GM12878 (cell line): Measurements from ENCODE around the gene TCF20. TPM values are rescaled to one million over a fixed set of nuclear protein-coding genes. Genes with fewer than 3 reads are reported as not detected.

Source experiments
- ATAC-seq: fragments of 200-7000 bp; cut with Tn5 transposase; 3 replicates; pipeline ENCODE4 v1.9.1; 2020; ENCODE audit warnings: mild to moderate bottlenecking, moderate library complexity
- BruUV-seq: library from RNA; stranded (reverse); fragments of 400-500 nt; replicated peaks from 2 replicates; lab custom pipeline; 2021; lab: Mats Ljungman, UMichigan
- CTCF ChIA-PET: fragments of 300-600 bp; sonication (Branson Sonifier 250); formaldehyde crosslinking; extraction: SDS; loops from one replicate; lab custom pipeline; 2021; ENCODE audit warnings: inconsistent platforms; lab: Yijun Ruan, JAX
- POLR2A ChIA-PET: fragments of 350-600 bp; formaldehyde crosslinking; extraction: SDS; loops from one replicate; lab custom pipeline; 2021; ENCODE audit warnings: inconsistent platforms; lab: Charles Lee
- RAD21 ChIA-PET: fragments of 300-600 bp; sonication (Branson Sonifier 250); formaldehyde crosslinking; loops from one replicate; lab custom pipeline; 2023; ENCODE audit warnings: antibody characterized with exemption; ENCODE audit not compliant: unreplicated experiment; lab: Charles Lee
- SMC1A ChIA-PET: fragments of 300-600 bp; sonication (Branson Sonifier 250); formaldehyde crosslinking; loops from one replicate; lab custom pipeline; 2023; ENCODE audit not compliant: unreplicated experiment, uncharacterized antibody; lab: Charles Lee
- DNase-seq: peaks from one replicate; pipeline ENCODE4 v3.0.0-alpha.2; 2011; ENCODE audit warnings: low read depth, low spot score
- FAIRE-seq: peaks from 3 replicates; lab custom pipeline; 2011; peaks lifted over from hg19 to GRCh38; lab: Jason Lieb, UNC
- H2AFZ ChIP-seq: 2 replicates; pipeline ENCODE4 v1.6.0; 2011; ENCODE audit warnings: low read depth, low read length, control low read depth; ENCODE audit not compliant: control insufficient read depth
- H3K27ac ChIP-seq: 2 replicates; pipeline ENCODE4 v1.5.1; 2011; ENCODE audit warnings: control low read depth; ENCODE audit not compliant: control insufficient read depth, insufficient read depth
- H3K27me3 ChIP-seq, 2 experiments: replicated peaks in 1 of 2; 2 replicates each; pipeline versions ENCODE4 v1.6.0 to v1.6.1; 2011; ENCODE audit warnings: low read length in 1 of 2; ENCODE audit not compliant: control insufficient read depth in 2 of 2, insufficient read depth in 2 of 2
- H3K36me3 ChIP-seq, 2 experiments: 2 replicates each; pipeline ENCODE4 v1.5.1; 2011; ENCODE audit warnings: low read length in 1 of 2; ENCODE audit not compliant: control insufficient read depth in 2 of 2, insufficient read depth in 2 of 2
- H3K4me1 ChIP-seq: 2 replicates; pipeline ENCODE4 v1.6.1; 2011; ENCODE audit warnings: mild to moderate bottlenecking, low read length, moderate library complexity, mixed read lengths; ENCODE audit not compliant: control insufficient read depth, insufficient read depth
- H3K4me2 ChIP-seq: 2 replicates; pipeline ENCODE4 v1.6.0; 2011; ENCODE audit warnings: control low read depth; ENCODE audit not compliant: control insufficient read depth, insufficient read depth
- H3K4me3 ChIP-seq: fragments of 200-600 bp; sonication (generic); 2 replicates; pipeline ENCODE4 v1.5.1; 2016
- H3K79me2 ChIP-seq: 2 replicates; pipeline ENCODE4 v1.6.0; 2011; ENCODE audit warnings: low read length; ENCODE audit not compliant: control insufficient read depth, insufficient read depth
- H3K9ac ChIP-seq: 2 replicates; pipeline ENCODE4 v1.8.0; 2011; ENCODE audit warnings: low read length, control low read depth, mixed read lengths; ENCODE audit not compliant: control insufficient read depth, insufficient read depth
- H3K9me3 ChIP-seq: replicated peaks from 3 replicates; pipeline ENCODE4 v1.5.1; 2011; ENCODE audit warnings: mild to moderate bottlenecking, low read length; ENCODE audit not compliant: control insufficient read depth, insufficient read depth
- H4K20me1 ChIP-seq: 2 replicates; pipeline ENCODE4 v1.6.0; 2011; ENCODE audit not compliant: control insufficient read depth, insufficient read depth
- ATF7 ChIP-seq: fragments of 450-650 bp; IDR thresholded peaks from 2 replicates; pipeline ENCODE4 v1.6.1; 2016; ENCODE audit warnings: low read depth, mild to moderate bottlenecking
- BCL11A ChIP-seq: IDR thresholded peaks from 2 replicates; pipeline ENCODE4 v1.6.1; 2011; ENCODE audit warnings: low read depth, low read length
- CBX3 ChIP-seq: fragments of 200-600 bp; sonication (generic); IDR thresholded peaks from 2 replicates; pipeline ENCODE4 v1.6.1; 2016; ENCODE audit warnings: low read depth, borderline replicate concordance
- CREM ChIP-seq: IDR thresholded peaks from 2 replicates; pipeline ENCODE4 v1.6.1; 2014; ENCODE audit warnings: antibody characterized with exemption, low read depth
- E2F8 ChIP-seq: fragments of 450-650 bp; IDR thresholded peaks from 2 replicates; pipeline ENCODE4 v1.6.1; 2018; ENCODE audit warnings: mild to moderate bottlenecking, low read depth, moderate library complexity; ENCODE audit not compliant: partially characterized antibody
- EGR1 ChIP-seq, 2 experiments: IDR thresholded peaks; 1 replicate in 1 of 2; 2 replicates in 1 of 2; pipeline ENCODE4 v1.6.1; 2011 to 2012; ENCODE audit warnings: low read depth in 2 of 2, low read length in 2 of 2, borderline replicate concordance in 1 of 2, mild to moderate bottlenecking in 1 of 2, moderate library complexity in 1 of 2
- ESRRA ChIP-seq: IDR thresholded peaks from 2 replicates; pipeline ENCODE4 v1.6.1; 2012; ENCODE audit warnings: mild to moderate bottlenecking, low read length, improper control_type of control experiment
- KLF5 ChIP-seq: fragments of 450-650 bp; IDR thresholded peaks from 2 replicates; pipeline ENCODE4 v1.6.1; 2014; ENCODE audit warnings: mild to moderate bottlenecking; ENCODE audit not compliant: partially characterized antibody
- LARP7 ChIP-seq: fragments of 450-650 bp; IDR thresholded peaks from 2 replicates; pipeline ENCODE4 v1.6.1; 2017; ENCODE audit warnings: mild to moderate bottlenecking
- NFXL1 ChIP-seq: fragments of 450-650 bp; IDR thresholded peaks from 2 replicates; pipeline ENCODE4 v1.6.1; 2017; ENCODE audit warnings: antibody characterized with exemption, mild to moderate bottlenecking, borderline replicate concordance
- NRF1 ChIP-seq: conservative IDR thresholded peaks from 2 replicates; pipeline ENCODE4 v1.6.1; 2011; ENCODE audit warnings: mild to moderate bottlenecking, low read depth, low read length, improper control_type of control experiment
- RFX5 ChIP-seq: IDR thresholded peaks from 2 replicates; pipeline ENCODE4 v1.6.1; 2011; ENCODE audit warnings: low read depth, low read length, improper control_type of control experiment
- SPI1 ChIP-seq: IDR thresholded peaks from 2 replicates; pipeline ENCODE4 v1.6.1; 2011; ENCODE audit warnings: low read depth, mild to moderate bottlenecking, low read length, moderate library complexity, borderline replicate concordance; ENCODE audit not compliant: insufficient read depth
- SUPT20H ChIP-seq: IDR thresholded peaks from 2 replicates; pipeline ENCODE4 v1.6.1; 2011; ENCODE audit warnings: low read depth, mild to moderate bottlenecking, low read length, moderate library complexity, borderline replicate concordance; ENCODE audit not compliant: control insufficient read depth
- TBL1XR1 ChIP-seq: IDR thresholded peaks from 2 replicates; pipeline ENCODE4 v1.6.1; 2012; ENCODE audit warnings: low read depth, low read length, improper control_type of control experiment
- TCF3 ChIP-seq: IDR thresholded peaks from 2 replicates; pipeline ENCODE4 v1.6.1; 2012; ENCODE audit warnings: low read depth, mild to moderate bottlenecking, low read length, borderline replicate concordance; ENCODE audit not compliant: insufficient read depth
- ZSCAN29 ChIP-seq: fragments of 450-650 bp; IDR thresholded peaks from 2 replicates; pipeline ENCODE4 v1.6.1; 2017; ENCODE audit warnings: mild to moderate bottlenecking, moderate library complexity
- in situ Hi-C: fragments of 300-500 bp; cut with MboI; formaldehyde crosslinking; loops from 9 replicates; pipeline ENCODE4 v1.14.3; 2018; ENCODE audit warnings: mixed read lengths
- intact Hi-C: fragments of 100-400 bp; cut with micrococcal nuclease; formaldehyde crosslinking; loops from one replicate; pipeline ENCODE4 v1.14.2; 2022; ENCODE audit not compliant: unreplicated experiment
- polyA plus RNA-seq, 11 experiments: library from polyadenylated mRNA; depleted of rRNA in 4 of 11; unstranded in 6 of 11; stranded (reverse) in 5 of 11; fragments of >200 nt; fragmentation: Nextera tagmentation in 4 of 11; fragmentation: Illumina TruSeq in 1 of 11; extraction: Ambion mirVana in 4 of 11; extraction: Trizol in 1 of 11; gene quantifications; 1 replicate in 1 of 11; 2 replicates in 10 of 11; pipeline versions ENCODE4 v1.2.1 to v1.2.3, GENCODE V29; 2011 to 2016; ENCODE audit warnings: inconsistent platforms in 2 of 11, missing spikeins in 2 of 11, low read depth in 1 of 11
- total RNA-seq, 4 experiments: library from RNA; depleted of rRNA in 3 of 4; stranded (reverse); fragments of >200 nt in 3 of 4; fragmentation: Illumina TruSeq in 1 of 4; extraction: Trizol in 1 of 4; gene quantifications; 2 replicates each; pipeline versions ENCODE4 v1.2.1 to v1.2.3, GENCODE V29; 2013 to 2021

The TCF20 gene
- total and polyA plus RNA-seq, 10 of the 15 experiments (the other 5 are each of a cell fraction or from before 2014, with no cell fraction given) = 0.64 to 52.9 (median 22.6) TPM

- in situ Hi-C loops = no loop called here
- H4K20me1 ChIP-seq = no peaks in the 10 kb centered on the region
- no peaks in the 10 kb centered on the region for H3K9me3 ChIP-seq
- no peaks in the 10 kb centered on the region for H3K27me3 ChIP-seq
- no peak overlapping the region for H3K4me3 ChIP-seq
- no TSS peak for BruUV-seq
- no peak overlapping the region for H2AFZ ChIP-seq
- RAD21 ChIA-PET = no interaction called here
- H3K9ac ChIP-seq = no peak overlapping the region
- no peaks in the 10 kb centered on the region for H3K4me1 ChIP-seq
- no peaks in the 10 kb centered on the region; a peak in 2 of 4 replicates for H3K36me3 ChIP-seq
- DNase-seq (no peak), FAIRE-seq (no peak), ATAC-seq (no peak)
- intact Hi-C loops = no loop called here
- H3K27ac ChIP-seq = no peak overlapping the region
- H3K79me2 ChIP-seq = peaks cover 30% of the 10 kb centered on the region
- CTCF ChIA-PET = no interaction called here
- TF ChIP-seq BCL11A (no peak), RFX5 (no peak), ZSCAN29 (no peak), CREM (no peak), E2F8 (no peak), TCF3 (no peak), SUPT20H (no peak), CBX3 (no peak), TBL1XR1 (no peak), ESRRA (no peak), ATF7 (no peak), NRF1 (no peak), KLF5 (no peak), SPI1 (no peak), NFXL1 (no peak), EGR1 (IDR thresholded peaks at IDR 0.05; ENCODE audit: borderline replicate concordance in 1 of 2, low read depth in 2 of 2, low read length in 2 of 2) (no peak), LARP7 (no peak)
- no peak overlapping the region for H3K4me2 ChIP-seq
- SMC1A ChIA-PET = no interaction called here
- POLR2A ChIA-PET = no interaction called here
These were observed 26.7 kb downstream of the TCF20 start for GRCh38 chr22:42243802-42244060.
